ENCODE measurements around the gene DNAJB11.
"Not testable (repeated sequence)": the region's sequence is repeated elsewhere in the genome, so short reads cannot be mapped to it uniquely, and the experiment has no call there.

The DNAJB11 gene

GRCh38 chr3:186622651-186623310, 52.3 kb downstream of the DNAJB11 start:
- DNase-seq (ENCODE audit: insufficient read length, low spot score) (no peak), FAIRE-seq (no peak)
- TF ChIP-seq POLR2AphosphoS5 (IDR thresholded peaks at IDR 0.05; ENCODE audit: low read depth, low read length) (no peak), POLR2A (IDR thresholded peaks at IDR 0.05; ENCODE audit: low read depth, low read length) (no peak), TAF1 (IDR thresholded peaks at IDR 0.05; ENCODE audit: low read depth, low read length) (no peak), POU2F2 (IDR thresholded peaks at IDR 0.05; ENCODE audit: low read depth, low read length) (no peak), SPI1 (IDR thresholded peaks at IDR 0.05; ENCODE audit: low read depth, low read length) (no peak), PAX5 (IDR thresholded peaks at IDR 0.05; ENCODE audit: insufficient read depth, low read length, severe bottlenecking) (no peak)

DNA sequence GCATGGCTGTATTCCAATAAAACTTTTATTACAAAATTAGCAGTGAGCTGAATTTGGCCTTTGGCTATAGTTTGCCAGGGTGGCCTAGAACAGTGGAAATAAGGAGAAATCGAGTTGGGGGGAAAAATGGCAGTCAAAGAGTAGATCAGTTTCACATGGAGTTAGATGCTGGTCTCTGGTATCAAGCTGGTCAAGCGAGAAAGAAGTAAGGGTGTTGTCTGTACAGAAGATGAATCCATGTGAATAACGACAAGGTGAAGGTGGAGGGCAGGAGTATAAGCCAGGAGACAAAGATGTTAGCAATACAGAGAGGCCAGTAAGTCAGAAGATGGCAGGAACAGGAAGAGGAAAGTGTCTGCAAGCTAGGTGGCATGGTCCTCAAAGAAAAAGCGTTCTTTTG, 54.1 kb downstream of the DNAJB11 start:
- FAIRE-seq = no peak

DNA sequence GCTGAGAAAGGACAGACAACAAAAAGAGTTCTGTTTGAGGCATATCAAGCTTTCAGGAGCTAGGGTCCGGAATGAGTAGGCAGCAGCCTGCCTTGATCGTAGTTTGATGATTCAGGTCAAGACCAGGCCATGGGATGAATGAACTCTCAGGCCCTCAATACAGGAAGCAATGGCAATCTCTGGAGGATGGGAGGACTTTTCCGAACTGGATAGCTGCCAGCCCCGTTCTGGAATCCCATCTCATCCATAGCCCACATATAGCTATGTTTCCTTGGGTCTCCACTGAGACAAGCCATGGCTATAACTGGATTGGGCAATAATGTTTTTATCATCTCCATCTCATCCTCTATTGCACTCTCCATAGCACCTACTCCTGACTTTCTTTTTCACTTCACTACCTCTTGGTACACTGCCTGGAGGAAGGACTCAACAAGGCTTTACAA, 55.1 kb downstream of the DNAJB11 start:
- TF ChIP-seq POLR2A (IDR thresholded peaks at IDR 0.05; ENCODE audit: low read depth, low read length) (no peak), SPI1 (IDR thresholded peaks at IDR 0.05; ENCODE audit: low read depth, low read length) (no peak), TAF1 (IDR thresholded peaks at IDR 0.05; ENCODE audit: low read depth, low read length) (no peak), PAX5 (IDR thresholded peaks at IDR 0.05; ENCODE audit: insufficient read depth, low read length, severe bottlenecking) (no peak), POU2F2 (IDR thresholded peaks at IDR 0.05; ENCODE audit: low read depth, low read length) (no peak), POLR2AphosphoS5 (IDR thresholded peaks at IDR 0.05; ENCODE audit: low read depth, low read length) (no peak)
- FAIRE-seq (no peak), DNase-seq (ENCODE audit: insufficient read length, low spot score) (no peak)

More for the DNA sequence above, 54.1 kb downstream of the DNAJB11 start:
- no peak for TF ChIP-seq TAF1 (IDR thresholded peaks at IDR 0.05; ENCODE audit: low read depth, low read length)
- no peak for TF ChIP-seq POLR2AphosphoS5 (IDR thresholded peaks at IDR 0.05; ENCODE audit: low read depth, low read length)
- no peak for TF ChIP-seq PAX5 (IDR thresholded peaks at IDR 0.05; ENCODE audit: insufficient read depth, low read length, severe bottlenecking)
- TF ChIP-seq POLR2A (IDR thresholded peaks at IDR 0.05; ENCODE audit: low read depth, low read length) = no peak
- TF ChIP-seq POU2F2 (IDR thresholded peaks at IDR 0.05; ENCODE audit: low read depth, low read length) = no peak
- no peak for TF ChIP-seq SPI1 (IDR thresholded peaks at IDR 0.05; ENCODE audit: low read depth, low read length)
- DNase-seq (ENCODE audit: insufficient read length, low spot score) = no peak

DNA sequence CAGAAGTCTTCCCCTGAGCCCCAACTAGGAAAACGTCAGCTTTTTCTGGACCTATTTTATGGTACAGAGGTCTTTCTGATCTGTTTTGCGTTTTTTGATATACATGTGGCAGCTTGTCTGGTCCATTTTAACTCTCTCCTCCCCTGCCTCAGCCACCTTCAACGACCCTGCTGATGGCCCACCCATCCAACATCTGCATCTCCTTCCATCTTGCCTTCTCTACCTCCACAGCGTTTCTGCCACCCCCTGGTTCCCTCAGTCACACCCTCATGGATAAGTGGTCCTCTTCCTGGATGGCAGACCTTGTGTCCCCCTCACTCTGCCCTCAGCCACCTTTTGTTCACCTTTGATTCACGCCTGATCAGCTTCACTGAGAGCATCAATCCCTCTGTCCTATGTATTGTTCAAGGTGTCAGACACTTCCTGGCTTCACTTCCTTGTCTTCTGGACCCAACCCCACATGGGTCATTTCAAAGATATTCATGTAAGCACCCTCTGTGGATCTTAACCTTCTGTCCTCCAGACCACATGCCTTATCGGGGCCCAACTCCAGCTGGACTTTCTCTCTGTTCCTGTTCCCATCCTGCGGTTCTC, 55.8 kb downstream of the DNAJB11 start:
- DNase-seq (ENCODE audit: insufficient read length, low spot score) (no peak), FAIRE-seq (no peak)
- TF ChIP-seq POLR2A (IDR thresholded peaks at IDR 0.05; ENCODE audit: low read depth, low read length) (no peak), POLR2AphosphoS5 (IDR thresholded peaks at IDR 0.05; ENCODE audit: low read depth, low read length) (no peak), POU2F2 (IDR thresholded peaks at IDR 0.05; ENCODE audit: low read depth, low read length) (no peak), TAF1 (IDR thresholded peaks at IDR 0.05; ENCODE audit: low read depth, low read length) (no peak), SPI1 (IDR thresholded peaks at IDR 0.05; ENCODE audit: low read depth, low read length) (no peak), PAX5 (IDR thresholded peaks at IDR 0.05; ENCODE audit: insufficient read depth, low read length, severe bottlenecking) (no peak)

GRCh38 chr3:186627852-186628414, 57.4 kb downstream of the DNAJB11 start:
- DNase-seq (ENCODE audit: insufficient read length, low spot score) (no peak), FAIRE-seq (no peak)
- TF ChIP-seq PAX5 (IDR thresholded peaks at IDR 0.05; ENCODE audit: insufficient read depth, low read length, severe bottlenecking) (no peak), SPI1 (IDR thresholded peaks at IDR 0.05; ENCODE audit: low read depth, low read length) (no peak), POLR2AphosphoS5 (IDR thresholded peaks at IDR 0.05; ENCODE audit: low read depth, low read length) (no peak), POU2F2 (IDR thresholded peaks at IDR 0.05; ENCODE audit: low read depth, low read length) (no peak), POLR2A (IDR thresholded peaks at IDR 0.05; ENCODE audit: low read depth, low read length) (no peak), TAF1 (IDR thresholded peaks at IDR 0.05; ENCODE audit: low read depth, low read length) (no peak)

- TF ChIP-seq POU2F2 (IDR thresholded peaks at IDR 0.05; ENCODE audit: low read depth, low read length) (no peak), SPI1 (IDR thresholded peaks at IDR 0.05; ENCODE audit: low read depth, low read length) (no peak), PAX5 (IDR thresholded peaks at IDR 0.05; ENCODE audit: insufficient read depth, low read length, severe bottlenecking) (no peak), POLR2A (IDR thresholded peaks at IDR 0.05; ENCODE audit: low read depth, low read length) (no peak), TAF1 (IDR thresholded peaks at IDR 0.05; ENCODE audit: low read depth, low read length) (no peak), POLR2AphosphoS5 (IDR thresholded peaks at IDR 0.05; ENCODE audit: low read depth, low read length) (no peak)
- FAIRE-seq (no peak), DNase-seq (ENCODE audit: insufficient read length, low spot score) (no peak)
Observed at GRCh38 chr3:186628756-186629155, 58.2 kb downstream of the DNAJB11 start.

- no peak for TF ChIP-seq POLR2A (IDR thresholded peaks at IDR 0.05; ENCODE audit: low read depth, low read length)
- no peak for TF ChIP-seq POLR2AphosphoS5 (IDR thresholded peaks at IDR 0.05; ENCODE audit: low read depth, low read length)
- no peak for TF ChIP-seq PAX5 (IDR thresholded peaks at IDR 0.05; ENCODE audit: insufficient read depth, low read length, severe bottlenecking)
- TF ChIP-seq TAF1 (IDR thresholded peaks at IDR 0.05; ENCODE audit: low read depth, low read length) = no peak
- TF ChIP-seq SPI1 (IDR thresholded peaks at IDR 0.05; ENCODE audit: low read depth, low read length) = no peak
- no peak for TF ChIP-seq POU2F2 (IDR thresholded peaks at IDR 0.05; ENCODE audit: low read depth, low read length)
- DNase-seq (ENCODE audit: insufficient read length, low spot score) (no peak), FAIRE-seq (no peak)
Observed at GRCh38 chr3:186630950-186631641, 60.6 kb downstream of the DNAJB11 start.

DNA sequence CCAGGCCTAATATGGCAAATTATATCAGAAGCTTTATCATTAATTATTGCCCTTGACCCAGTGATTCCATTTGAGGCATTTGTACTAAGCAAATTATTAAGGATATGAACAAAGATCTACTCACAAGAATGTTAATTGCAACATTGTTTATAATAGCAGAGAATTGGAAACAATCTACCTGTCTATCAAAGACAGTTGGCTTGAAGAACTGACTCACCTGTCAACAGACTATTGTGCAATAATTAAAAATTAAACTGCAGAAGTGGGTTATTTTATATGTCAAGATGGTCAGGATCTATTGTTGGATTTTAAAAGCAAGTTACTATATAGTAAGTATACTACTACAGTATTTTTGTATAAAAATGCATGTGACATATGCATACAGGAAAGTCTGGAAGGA, 63.0 kb downstream of the DNAJB11 start:
- FAIRE-seq (no peak), DNase-seq (ENCODE audit: insufficient read length, low spot score) (no peak)
- TF ChIP-seq SPI1 (IDR thresholded peaks at IDR 0.05; ENCODE audit: low read depth, low read length) (no peak), POU2F2 (IDR thresholded peaks at IDR 0.05; ENCODE audit: low read depth, low read length) (no peak), POLR2A (IDR thresholded peaks at IDR 0.05; ENCODE audit: low read depth, low read length) (no peak), POLR2AphosphoS5 (IDR thresholded peaks at IDR 0.05; ENCODE audit: low read depth, low read length) (no peak), PAX5 (IDR thresholded peaks at IDR 0.05; ENCODE audit: insufficient read depth, low read length, severe bottlenecking) (no peak), TAF1 (IDR thresholded peaks at IDR 0.05; ENCODE audit: low read depth, low read length) (no peak)

DNA sequence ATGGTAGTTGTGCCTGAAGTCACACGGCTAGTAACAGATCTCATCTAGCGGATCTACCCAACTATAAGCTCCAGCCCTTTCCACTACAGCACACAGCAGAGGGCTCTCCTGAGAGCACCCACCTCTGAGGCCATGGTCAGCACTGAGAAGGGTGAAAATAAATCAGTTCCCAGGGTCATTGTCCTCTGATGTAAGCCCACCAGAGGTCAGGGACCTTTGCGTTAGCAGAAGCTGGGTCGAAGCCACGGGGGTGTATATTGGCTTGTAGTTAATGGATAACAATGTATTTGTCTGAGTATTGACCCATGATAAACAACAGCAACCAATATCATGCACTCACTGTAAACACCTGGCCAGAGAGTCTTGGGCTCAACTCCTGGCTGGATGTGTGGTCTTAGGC, 63.7 kb downstream of the DNAJB11 start:
- not testable (repeated sequence) for DNase-seq (ENCODE audit: insufficient read length, low spot score); FAIRE-seq
